Measurements from ENCODE around the gene PLOD3.

The PLOD3 gene

GRCh38 chr7:101161692-101162471, 55.5 kb downstream of the PLOD3 start:
- peak overlapping the region; percentile 64 for H3K9ac ChIP-seq (ENCODE audit: insufficient read length, low read depth)
- peaks cover 32% of the 10 kb centered on the region for H3K36me3 ChIP-seq (ENCODE audit: insufficient read depth, insufficient read length, low read length)
- peaks cover 9% of the 10 kb centered on the region for H3K27me3 ChIP-seq (ENCODE audit: insufficient read depth, insufficient read length)
- DNase-seq (ENCODE audit: low read depth, low spot score), result no peak
- H3K4me1 ChIP-seq (ENCODE audit: insufficient read depth, insufficient read length), result peaks cover 18% of the 10 kb centered on the region
- H3K4me3 ChIP-seq (ENCODE audit: insufficient read length, low read depth), result peak overlapping the region; percentile 32
- no peaks in the 10 kb centered on the region for H3K9me3 ChIP-seq (ENCODE audit: insufficient read depth, low read length)
- TF ChIP-seq SUZ12 (IDR thresholded peaks at IDR 0.05; ENCODE audit: extremely low read depth, insufficient read depth, insufficient read length), result no peak
- no peak for TF ChIP-seq YY1 (IDR thresholded peaks at IDR 0.05; ENCODE audit: insufficient read depth, insufficient read length)
- no peak for TF ChIP-seq ZNF274 (IDR thresholded peaks at IDR 0.05; ENCODE audit: low read depth, low read length)

DNA sequence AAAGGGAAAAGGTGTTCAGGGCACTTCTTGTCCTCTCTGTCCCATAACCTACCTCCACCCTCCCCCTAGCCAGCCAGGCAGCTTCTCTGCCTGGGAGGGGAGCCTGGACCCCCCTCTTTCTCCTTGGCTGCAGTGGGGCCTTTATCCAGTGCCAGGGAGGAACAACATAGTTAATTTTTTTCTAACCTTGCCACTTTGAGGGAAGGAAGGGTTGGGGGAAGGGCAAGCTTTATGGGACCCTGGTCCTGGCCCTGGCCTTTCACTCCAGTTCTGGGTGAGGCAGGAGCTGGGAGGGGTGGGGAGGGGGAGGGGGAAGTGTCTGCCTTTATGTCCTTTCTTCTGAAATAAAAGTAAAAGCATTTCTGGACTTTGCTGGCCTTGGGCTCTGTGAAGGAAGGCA, 56.5 kb downstream of the PLOD3 start:
- Histone ChIP-seq H3K9ac (ENCODE audit: insufficient read length, low read depth) (no peak overlapping the region), H3K27me3 (ENCODE audit: insufficient read depth, insufficient read length) (peaks cover 7% of the 10 kb centered on the region), H3K9me3 (ENCODE audit: insufficient read depth, low read length) (no peaks in the 10 kb centered on the region), H3K4me3 (ENCODE audit: insufficient read length, low read depth) (no peak overlapping the region), H3K36me3 (ENCODE audit: insufficient read depth, insufficient read length, low read length) (peaks cover 36% of the 10 kb centered on the region), H3K4me1 (ENCODE audit: insufficient read depth, insufficient read length) (peaks cover 18% of the 10 kb centered on the region)
- no peak for DNase-seq (ENCODE audit: low read depth, low spot score)
- TF ChIP-seq SUZ12 (IDR thresholded peaks at IDR 0.05; ENCODE audit: extremely low read depth, insufficient read depth, insufficient read length) (no peak), ZNF274 (IDR thresholded peaks at IDR 0.05; ENCODE audit: low read depth, low read length) (no peak), YY1 (IDR thresholded peaks at IDR 0.05; ENCODE audit: insufficient read depth, insufficient read length) (no peak)

DNA sequence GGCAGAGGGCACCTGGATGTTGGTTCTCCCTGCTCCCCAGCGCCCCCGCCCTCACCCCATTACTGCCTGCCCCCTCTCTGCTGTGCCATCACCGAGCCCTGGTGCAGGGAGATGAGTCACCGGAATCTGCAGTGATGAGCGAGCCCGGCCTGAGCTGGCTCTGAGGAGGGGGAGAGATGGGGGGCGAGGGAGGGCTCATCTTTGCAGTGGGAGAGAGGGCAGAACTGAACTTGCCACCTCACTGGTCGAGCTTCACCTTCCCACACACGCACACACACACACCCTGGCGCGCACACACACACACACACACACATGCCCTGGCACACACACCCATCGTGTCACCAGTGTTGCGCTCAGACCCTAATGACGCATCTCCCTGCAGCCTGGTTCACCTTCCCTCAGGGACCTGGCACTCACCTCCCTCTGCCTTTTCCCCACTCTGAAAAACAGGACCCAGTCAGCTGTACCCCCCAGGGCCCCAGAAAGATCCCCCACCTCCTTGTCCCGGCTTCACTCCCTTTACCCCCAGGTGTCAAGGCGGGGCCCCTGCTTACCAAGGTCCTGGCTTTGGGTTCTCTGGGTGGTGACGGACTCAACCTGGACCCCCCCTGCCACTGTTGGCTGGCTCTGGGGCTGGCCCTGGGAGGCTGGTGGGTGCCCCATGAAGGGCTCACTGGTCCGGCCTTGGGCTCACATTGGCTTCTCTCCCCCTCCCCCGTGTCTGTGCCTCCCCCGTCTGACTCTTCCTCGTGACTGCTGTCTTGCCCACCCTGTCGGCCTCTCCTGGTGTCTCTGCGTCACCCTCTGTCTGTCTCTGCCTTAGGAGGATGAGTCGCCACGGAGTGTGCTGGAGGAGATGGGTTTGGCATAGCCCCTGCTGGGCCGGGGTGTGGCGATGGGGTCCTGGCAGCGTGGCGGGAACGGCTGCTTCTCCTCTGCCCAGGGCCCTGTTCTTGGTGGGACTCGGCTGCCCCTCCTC, 57.4 kb downstream of the PLOD3 start:
- no peak for DNase-seq (ENCODE audit: low read depth, low spot score)
- Histone ChIP-seq H3K4me1 (ENCODE audit: insufficient read depth, insufficient read length) (peaks cover 16% of the 10 kb centered on the region), H3K9me3 (ENCODE audit: insufficient read depth, low read length) (no peaks in the 10 kb centered on the region), H3K36me3 (ENCODE audit: insufficient read depth, insufficient read length, low read length) (peaks cover 36% of the 10 kb centered on the region), H3K27me3 (ENCODE audit: insufficient read depth, insufficient read length) (peaks cover 3% of the 10 kb centered on the region), H3K9ac (ENCODE audit: insufficient read length, low read depth) (peak overlapping the region; percentile 42), H3K4me3 (ENCODE audit: insufficient read length, low read depth) (no peak overlapping the region)
- no peak for TF ChIP-seq ZNF274 (IDR thresholded peaks at IDR 0.05; ENCODE audit: low read depth, low read length)
- TF ChIP-seq SUZ12 (IDR thresholded peaks at IDR 0.05; ENCODE audit: extremely low read depth, insufficient read depth, insufficient read length), result no peak
- no peak for TF ChIP-seq YY1 (IDR thresholded peaks at IDR 0.05; ENCODE audit: insufficient read depth, insufficient read length)

- Histone ChIP-seq H3K4me1 (ENCODE audit: insufficient read depth, insufficient read length) (peaks cover 13% of the 10 kb centered on the region), H3K27me3 (ENCODE audit: insufficient read depth, insufficient read length) (no peaks in the 10 kb centered on the region), H3K9ac (ENCODE audit: insufficient read length, low read depth) (no peak overlapping the region), H3K9me3 (ENCODE audit: insufficient read depth, low read length) (peaks cover 6% of the 10 kb centered on the region; the same call in 1 of the 2 replicates), H3K4me3 (ENCODE audit: insufficient read length, low read depth) (no peak overlapping the region), H3K36me3 (ENCODE audit: insufficient read depth, insufficient read length, low read length) (peaks cover 36% of the 10 kb centered on the region)
- TF ChIP-seq ZNF274 (IDR thresholded peaks at IDR 0.05; ENCODE audit: low read depth, low read length), result no peak
- TF ChIP-seq YY1 (IDR thresholded peaks at IDR 0.05; ENCODE audit: insufficient read depth, insufficient read length), result no peak
- no peak for TF ChIP-seq SUZ12 (IDR thresholded peaks at IDR 0.05; ENCODE audit: extremely low read depth, insufficient read depth, insufficient read length)
- DNase-seq (ENCODE audit: low read depth, low spot score), result no peak
These were observed 60.4 kb downstream of the PLOD3 start for GRCh38 chr7:101156866-101157589.

GRCh38 chr7:101156277-101156676, 61.1 kb downstream of the PLOD3 start:
- DNase-seq (ENCODE audit: low read depth, low spot score), result no peak
- no peak overlapping the region for H3K4me3 ChIP-seq (ENCODE audit: insufficient read length, low read depth)
- H3K36me3 ChIP-seq (ENCODE audit: insufficient read depth, insufficient read length, low read length), result peaks cover 36% of the 10 kb centered on the region
- peaks cover 12% of the 10 kb centered on the region for H3K4me1 ChIP-seq (ENCODE audit: insufficient read depth, insufficient read length)
- H3K27me3 ChIP-seq (ENCODE audit: insufficient read depth, insufficient read length), result no peaks in the 10 kb centered on the region
- peak overlapping the region; percentile 32 for H3K9ac ChIP-seq (ENCODE audit: insufficient read length, low read depth)
- peaks cover 6% of the 10 kb centered on the region; the same call in 1 of the 2 replicates for H3K9me3 ChIP-seq (ENCODE audit: insufficient read depth, low read length)
- no peak for TF ChIP-seq ZNF274 (IDR thresholded peaks at IDR 0.05; ENCODE audit: low read depth, low read length)
- TF ChIP-seq SUZ12 (IDR thresholded peaks at IDR 0.05; ENCODE audit: extremely low read depth, insufficient read depth, insufficient read length), result no peak
- no peak for TF ChIP-seq YY1 (IDR thresholded peaks at IDR 0.05; ENCODE audit: insufficient read depth, insufficient read length)

Data from NT2/D1 (cell line).